Large intestine (tissue), 3 donors: ENCODE data around the gene GFAP. TPM values are rescaled to one million over a fixed set of nuclear protein-coding genes. Genes with fewer than 3 reads are reported as not detected.

Source experiments
- DNase-seq, 2 donors: peaks; one replicate each; pipeline versions ENCODE4 v3.0.0 to v3.0.0-alpha.2; 2013
- H3K27ac ChIP-seq: one replicate; pipeline ENCODE4 v1.5.1; 2013; ENCODE audit warnings: low read length
- H3K27me3 ChIP-seq: 2 replicates; pipeline ENCODE4 v1.6.1; 2013; ENCODE audit warnings: low read length; ENCODE audit not compliant: control insufficient read depth, insufficient read depth
- H3K36me3 ChIP-seq: 2 replicates; pipeline ENCODE4 v1.6.1; 2013; ENCODE audit warnings: low read length; ENCODE audit not compliant: control insufficient read depth, insufficient read depth
- H3K4me1 ChIP-seq: one replicate; pipeline ENCODE4 v1.6.1; 2013; ENCODE audit warnings: low read length; ENCODE audit not compliant: control insufficient read depth, insufficient read depth
- H3K4me3 ChIP-seq: one replicate; pipeline ENCODE4 v1.5.1; 2013; ENCODE audit warnings: low read length
- H3K9me3 ChIP-seq: one replicate; pipeline ENCODE4 v1.6.1; 2013; ENCODE audit warnings: mild to moderate bottlenecking, low read depth, low read length, moderate library complexity; ENCODE audit not compliant: control insufficient read depth
- WGBS: methylation state at CpG from one replicate; pipeline ENCODE4 v1.1.5; 2013; ENCODE audit warnings: low lambda C conversion rate; ENCODE audit not compliant: insufficient coverage; 5-methylcytosine and 5-hydroxymethylcytosine counted together
- polyA plus RNA-seq: library from polyadenylated mRNA; unstranded; fragments of 120-200 nt; gene quantifications from one replicate; pipeline ENCODE4 v1.2.1, GENCODE V29; 2013

GFAP gene
- polyA plus RNA-seq, 1 donor = 0.34 TPM

- WGBS = no CpG with 5 or more reads among the region's 18 CpGs
- H3K36me3 ChIP-seq = no peaks in the 10 kb centered on the region
- no peak overlapping the region for H3K4me3 ChIP-seq
- peak in 1 of 2 donors; percentile 41 for DNase-seq
- peaks cover 7% of the 10 kb centered on the region for H3K27me3 ChIP-seq
- H3K27ac ChIP-seq = no peak overlapping the region
- no peaks in the 10 kb centered on the region for H3K9me3 ChIP-seq
- H3K4me1 ChIP-seq = peaks cover 33% of the 10 kb centered on the region
Measured at GRCh38 chr17:44906763-44907728, 8.3 kb downstream of the GFAP start.

GRCh38 chr17:44906010-44906646, 9.2 kb downstream of the GFAP start:
- Histone ChIP-seq H3K9me3 (no peaks in the 10 kb centered on the region), H3K27ac (peak overlapping the region; percentile 81), H3K4me3 (no peak overlapping the region), H3K4me1 (peaks cover 33% of the 10 kb centered on the region), H3K36me3 (no peaks in the 10 kb centered on the region), H3K27me3 (no peaks in the 10 kb centered on the region)
- DNase-seq = peak in 1 of 2 donors; percentile 32
- no CpG with 5 or more reads among the region's 10 CpGs for WGBS

DNA sequence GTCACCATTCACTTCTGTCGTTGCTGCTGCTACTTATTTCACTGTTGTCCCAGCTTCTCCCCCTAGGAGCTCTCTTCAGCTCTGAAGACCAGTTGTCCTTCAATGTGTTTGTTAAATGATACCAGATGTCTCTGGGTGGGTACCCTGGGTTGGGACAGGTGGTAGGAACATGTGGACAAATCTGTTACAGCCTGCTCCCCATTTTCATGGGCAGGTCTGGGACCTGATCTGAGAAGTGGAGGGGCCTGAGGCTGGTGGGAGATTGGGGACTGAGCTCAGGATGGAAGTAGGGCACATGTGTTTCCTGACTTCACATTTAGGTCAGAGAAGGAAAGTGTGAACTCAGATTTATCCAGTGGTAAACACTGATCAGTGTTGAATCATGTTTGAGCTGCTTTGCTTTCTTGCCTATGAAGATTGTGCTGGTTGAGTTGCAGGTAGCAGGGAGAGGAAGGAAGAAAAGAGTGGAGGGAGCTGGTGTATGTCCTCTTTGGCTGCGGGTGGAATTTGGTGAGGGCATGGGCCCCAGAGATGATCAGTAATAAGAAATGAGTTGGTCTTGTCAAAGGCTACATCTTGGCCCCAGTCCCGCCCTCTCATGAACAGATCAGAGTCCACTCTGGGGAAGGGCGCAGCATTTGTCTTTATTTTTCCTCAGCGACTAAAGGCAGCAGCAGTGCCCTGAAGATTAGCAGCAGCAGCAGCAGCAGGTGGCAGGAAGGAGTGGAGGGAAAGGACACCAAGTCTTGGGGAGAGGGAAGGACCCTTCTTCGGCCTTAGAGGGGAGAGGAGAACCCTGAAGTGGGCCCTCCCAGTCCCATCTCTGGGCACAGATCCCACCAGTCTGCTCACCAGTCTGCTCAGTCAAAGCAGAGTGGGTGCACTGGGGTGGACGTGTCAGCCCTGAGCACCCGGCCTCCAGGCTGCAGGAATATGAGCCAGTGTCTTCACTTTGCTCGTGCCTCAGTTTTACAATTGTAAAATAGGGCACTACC, 10.0 kb downstream of the GFAP start:
- 24% methylated on average over 3 of the region's 9 CpGs for WGBS
- Histone ChIP-seq H3K36me3 (no peaks in the 10 kb centered on the region), H3K9me3 (no peaks in the 10 kb centered on the region), H3K27ac (peak overlapping the region; percentile 81), H3K4me3 (no peak overlapping the region), H3K4me1 (peaks cover 37% of the 10 kb centered on the region), H3K27me3 (no peaks in the 10 kb centered on the region)
- peak; percentile 79 to 92 for DNase-seq

GRCh38 chr17:44904001-44904984, 11.0 kb downstream of the GFAP start:
- no peaks in the 10 kb centered on the region for H3K9me3 ChIP-seq
- peaks cover 41% of the 10 kb centered on the region for H3K4me1 ChIP-seq
- H3K27me3 ChIP-seq = no peaks in the 10 kb centered on the region
- peak overlapping the region; percentile 81 for H3K27ac ChIP-seq
- WGBS = no CpG with 5 or more reads among the region's 35 CpGs
- DNase-seq = no peak
- H3K36me3 ChIP-seq = no peaks in the 10 kb centered on the region
- H3K4me3 ChIP-seq = no peak overlapping the region

DNA sequence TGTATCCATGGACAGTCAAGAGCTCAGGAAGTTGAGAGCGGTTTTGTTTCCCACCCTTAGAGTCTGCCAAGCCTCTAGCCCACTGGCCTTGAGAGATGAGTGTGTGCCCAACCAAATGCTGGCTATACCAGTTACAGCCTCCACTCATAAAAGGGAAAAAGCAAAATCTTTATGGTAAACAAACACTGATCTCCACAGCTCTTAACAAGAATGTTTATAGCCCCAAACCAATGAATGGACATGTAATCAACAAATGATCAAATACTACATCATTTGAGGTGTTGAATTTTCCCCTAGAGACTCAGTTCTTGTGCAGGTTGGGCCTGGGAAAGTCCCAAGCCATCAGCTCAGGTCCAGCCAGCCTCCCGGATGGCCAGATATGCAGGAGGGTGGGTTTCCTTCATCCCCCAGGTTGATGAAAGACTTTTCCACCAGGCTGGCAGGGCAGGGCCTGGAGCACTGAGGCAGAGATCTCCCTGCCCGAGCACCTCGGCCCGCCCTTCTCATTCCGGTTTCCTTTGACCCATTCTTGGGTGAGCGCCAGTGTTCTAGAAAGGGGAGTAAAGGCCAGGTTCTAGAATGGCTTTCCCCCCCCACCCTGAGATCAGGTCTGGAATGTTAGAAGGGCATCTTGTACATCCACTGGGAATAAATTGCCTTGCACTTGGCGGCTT, 12.2 kb downstream of the GFAP start:
- no peaks in the 10 kb centered on the region for H3K9me3 ChIP-seq
- H3K36me3 ChIP-seq = no peaks in the 10 kb centered on the region
- no peak overlapping the region for H3K4me3 ChIP-seq
- no CpG with 5 or more reads among the region's 8 CpGs for WGBS
- peaks cover 45% of the 10 kb centered on the region for H3K4me1 ChIP-seq
- no peak overlapping the region for H3K27ac ChIP-seq
- no peaks in the 10 kb centered on the region for H3K27me3 ChIP-seq
- no peak for DNase-seq

GRCh38 chr17:44902135-44902760, 13.1 kb downstream of the GFAP start:
- H3K36me3 ChIP-seq = no peaks in the 10 kb centered on the region
- WGBS = no CpG with 5 or more reads among the region's 17 CpGs
- H3K27me3 ChIP-seq = no peaks in the 10 kb centered on the region
- DNase-seq = no peak
- H3K4me3 ChIP-seq = no peak overlapping the region
- H3K9me3 ChIP-seq = no peaks in the 10 kb centered on the region
- H3K27ac ChIP-seq = no peak overlapping the region
- H3K4me1 ChIP-seq = peaks cover 44% of the 10 kb centered on the region

GRCh38 chr17:44901411-44901921, 13.8 kb downstream of the GFAP start:
- H3K9me3 ChIP-seq = no peaks in the 10 kb centered on the region
- no peaks in the 10 kb centered on the region for H3K27me3 ChIP-seq
- no peak overlapping the region for H3K27ac ChIP-seq
- DNase-seq = no peak
- no peaks in the 10 kb centered on the region for H3K36me3 ChIP-seq
- peaks cover 39% of the 10 kb centered on the region for H3K4me1 ChIP-seq
- no peak overlapping the region for H3K4me3 ChIP-seq
- no CpG with 5 or more reads among the region's 4 CpGs for WGBS

- Histone ChIP-seq H3K27ac (no peak overlapping the region), H3K4me3 (no peak overlapping the region), H3K36me3 (no peaks in the 10 kb centered on the region), H3K27me3 (no peaks in the 10 kb centered on the region), H3K9me3 (no peaks in the 10 kb centered on the region), H3K4me1 (peaks cover 33% of the 10 kb centered on the region)
- no CpG with 5 or more reads among the region's 3 CpGs for WGBS
- DNase-seq = peak in 1 of 2 donors; percentile 26
Measured at GRCh38 chr17:44900894-44901293, 14.4 kb downstream of the GFAP start.
